ENCODE results near the gene MYO1D. TPM values are rescaled to one million over a fixed set of nuclear protein-coding genes. Genes with fewer than 3 reads are reported as not detected.

MYO1D gene
- total RNA-seq, 1 donor from 2014 or later: 18.0 TPM

DNA sequence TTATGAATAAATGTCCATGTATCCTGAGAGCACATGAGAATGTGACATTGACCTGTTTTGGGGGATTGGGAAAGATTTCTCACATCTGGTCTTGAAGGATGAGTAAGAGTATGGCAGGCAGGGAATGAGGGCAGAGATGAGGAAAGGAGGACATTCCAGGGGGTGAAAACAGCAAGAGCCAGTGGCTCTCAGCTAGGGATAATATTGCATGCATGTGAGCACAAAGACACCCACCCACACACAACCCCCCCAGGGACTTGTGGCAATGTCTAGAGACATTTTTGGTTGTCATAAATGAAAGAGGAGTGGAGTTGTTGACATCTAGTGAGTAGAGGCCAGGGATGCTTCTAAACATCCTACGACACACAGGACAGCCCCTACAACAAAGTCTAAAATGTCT is 6.0 kb downstream of the MYO1D start:
- Histone ChIP-seq H2AFZ (ENCODE audit: low read depth, low read length) (no peak overlapping the region), H3K4me3 (ENCODE audit: insufficient read depth, low read depth, low read length) (no peak overlapping the region), H3K9ac (ENCODE audit: low read length) (no peak overlapping the region), H3K79me2 (ENCODE audit: insufficient read depth, low read length) (no peaks in the 10 kb centered on the region), H3K4me1 (ENCODE audit: insufficient read depth, low read length) (peaks cover 6% of the 10 kb centered on the region), H4K20me1 (ENCODE audit: insufficient read depth, low read length) (no peaks in the 10 kb centered on the region), H3K27me3 (ENCODE audit: insufficient read depth, low read length) (peaks cover 5% of the 10 kb centered on the region), H3K9me3 (ENCODE audit: insufficient read depth, low read depth, low read length) (no peaks in the 10 kb centered on the region), H3K27ac (ENCODE audit: low read depth, low read length) (no peak overlapping the region), H3K36me3 (ENCODE audit: insufficient read depth, low read length) (no peaks in the 10 kb centered on the region), H3K4me2 (ENCODE audit: low read length) (no peak overlapping the region)
- peak; percentile 34 for FAIRE-seq
- Mint-ChIP-seq H3K4me3 (ENCODE audit: unreplicated experiment) (no peak overlapping the region), H3K4me1 (ENCODE audit: low read depth, unreplicated experiment) (peaks cover 27% of the 10 kb centered on the region), H3K36me3 (ENCODE audit: low read depth, unreplicated experiment) (no peaks in the 10 kb centered on the region), H3K9me3 (ENCODE audit: unreplicated experiment) (no peaks in the 10 kb centered on the region), H3K27ac (ENCODE audit: unreplicated experiment) (no peak overlapping the region), H3K27me3 (ENCODE audit: low read depth, unreplicated experiment) (no peaks in the 10 kb centered on the region)
- TF ChIP-seq, protein P1, sequence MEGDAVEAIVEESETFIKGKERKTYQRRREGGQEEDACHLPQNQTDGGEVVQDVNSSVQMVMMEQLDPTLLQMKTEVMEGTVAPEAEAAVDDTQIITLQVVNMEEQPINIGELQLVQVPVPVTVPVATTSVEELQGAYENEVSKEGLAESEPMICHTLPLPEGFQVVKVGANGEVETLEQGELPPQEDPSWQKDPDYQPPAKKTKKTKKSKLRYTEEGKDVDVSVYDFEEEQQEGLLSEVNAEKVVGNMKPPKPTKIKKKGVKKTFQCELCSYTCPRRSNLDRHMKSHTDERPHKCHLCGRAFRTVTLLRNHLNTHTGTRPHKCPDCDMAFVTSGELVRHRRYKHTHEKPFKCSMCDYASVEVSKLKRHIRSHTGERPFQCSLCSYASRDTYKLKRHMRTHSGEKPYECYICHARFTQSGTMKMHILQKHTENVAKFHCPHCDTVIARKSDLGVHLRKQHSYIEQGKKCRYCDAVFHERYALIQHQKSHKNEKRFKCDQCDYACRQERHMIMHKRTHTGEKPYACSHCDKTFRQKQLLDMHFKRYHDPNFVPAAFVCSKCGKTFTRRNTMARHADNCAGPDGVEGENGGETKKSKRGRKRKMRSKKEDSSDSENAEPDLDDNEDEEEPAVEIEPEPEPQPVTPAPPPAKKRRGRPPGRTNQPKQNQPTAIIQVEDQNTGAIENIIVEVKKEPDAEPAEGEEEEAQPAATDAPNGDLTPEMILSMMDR (IDR thresholded peaks at IDR 0.05; ENCODE audit: insufficient read depth, low read depth, low read length): no peak
- no peak for TF ChIP-seq EZH2 (IDR thresholded peaks at IDR 0.05; ENCODE audit: insufficient read depth, low read length)
- DNase-seq (ENCODE audit: low read depth): no peak

DNA sequence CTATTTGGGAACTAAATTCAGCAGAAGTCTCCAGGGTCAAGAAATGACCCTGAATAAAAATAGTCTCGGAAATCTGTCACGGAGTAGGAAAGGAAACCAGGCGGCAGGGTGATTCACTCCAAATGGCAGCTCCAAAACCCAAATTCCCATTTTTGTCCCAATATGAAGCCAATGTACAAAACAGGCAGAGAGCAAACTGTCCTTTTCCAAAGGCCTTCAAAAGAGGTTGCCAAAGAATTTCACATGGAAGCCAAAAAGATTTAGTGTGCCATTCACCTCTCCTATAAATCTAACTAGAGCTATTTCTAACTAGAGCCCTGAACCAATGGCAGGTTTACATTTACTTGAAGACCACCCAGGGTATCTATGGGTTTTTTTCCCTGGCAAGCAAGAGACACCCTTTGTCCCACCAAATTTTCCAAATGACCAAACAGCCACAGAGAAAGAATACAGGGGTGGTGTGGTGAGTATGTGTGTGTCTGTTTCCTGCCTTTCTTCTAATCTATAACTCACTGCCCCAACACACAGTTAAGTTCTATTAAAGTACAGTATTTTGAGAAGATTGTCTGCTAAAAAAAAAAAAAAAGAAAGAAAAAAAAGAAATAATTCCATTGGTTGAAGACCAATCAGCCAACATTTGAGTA is 6.8 kb downstream of the MYO1D start:
- Histone ChIP-seq H2AFZ (ENCODE audit: low read depth, low read length) (no peak overlapping the region), H3K4me2 (ENCODE audit: low read length) (peak overlapping the region; percentile 50), H3K4me1 (ENCODE audit: insufficient read depth, low read length) (peaks cover 3% of the 10 kb centered on the region), H3K79me2 (ENCODE audit: insufficient read depth, low read length) (no peaks in the 10 kb centered on the region), H3K9ac (ENCODE audit: low read length) (no peak overlapping the region), H3K27ac (ENCODE audit: low read depth, low read length) (no peak overlapping the region), H3K9me3 (ENCODE audit: insufficient read depth, low read depth, low read length) (no peaks in the 10 kb centered on the region), H4K20me1 (ENCODE audit: insufficient read depth, low read length) (no peaks in the 10 kb centered on the region), H3K4me3 (ENCODE audit: insufficient read depth, low read depth, low read length) (no peak overlapping the region), H3K27me3 (ENCODE audit: insufficient read depth, low read length) (no peaks in the 10 kb centered on the region), H3K36me3 (ENCODE audit: insufficient read depth, low read length) (no peaks in the 10 kb centered on the region)
- Mint-ChIP-seq H3K4me1 (ENCODE audit: low read depth, unreplicated experiment) (peaks cover 27% of the 10 kb centered on the region), H3K27me3 (ENCODE audit: low read depth, unreplicated experiment) (no peaks in the 10 kb centered on the region), H3K9me3 (ENCODE audit: unreplicated experiment) (no peaks in the 10 kb centered on the region), H3K27ac (ENCODE audit: unreplicated experiment) (no peak overlapping the region), H3K4me3 (ENCODE audit: unreplicated experiment) (no peak overlapping the region), H3K36me3 (ENCODE audit: low read depth, unreplicated experiment) (no peaks in the 10 kb centered on the region)
- TF ChIP-seq, protein P1 (IDR thresholded peaks at IDR 0.05; ENCODE audit: insufficient read depth, low read depth, low read length): no peak
- no peak for TF ChIP-seq EZH2 (IDR thresholded peaks at IDR 0.05; ENCODE audit: insufficient read depth, low read length)
- FAIRE-seq: peak; percentile 13
- no peak for DNase-seq (ENCODE audit: low read depth)

- H3K9me3 ChIP-seq (ENCODE audit: insufficient read depth, low read depth, low read length): no peaks in the 10 kb centered on the region
- no peaks in the 10 kb centered on the region for H3K36me3 ChIP-seq (ENCODE audit: insufficient read depth, low read length)
- H3K27me3 ChIP-seq (ENCODE audit: insufficient read depth, low read length): no peaks in the 10 kb centered on the region
- Mint-ChIP-seq H3K4me1 (ENCODE audit: low read depth, unreplicated experiment) (peaks cover 27% of the 10 kb centered on the region), H3K27me3 (ENCODE audit: low read depth, unreplicated experiment) (no peaks in the 10 kb centered on the region), H3K27ac (ENCODE audit: unreplicated experiment) (no peak overlapping the region), H3K4me3 (ENCODE audit: unreplicated experiment) (no peak overlapping the region), H3K9me3 (ENCODE audit: unreplicated experiment) (no peaks in the 10 kb centered on the region), H3K36me3 (ENCODE audit: low read depth, unreplicated experiment) (no peaks in the 10 kb centered on the region)
- no peaks in the 10 kb centered on the region for H3K79me2 ChIP-seq (ENCODE audit: insufficient read depth, low read length)
- peaks cover 3% of the 10 kb centered on the region for H3K4me1 ChIP-seq (ENCODE audit: insufficient read depth, low read length)
- TF ChIP-seq, protein P1 (IDR thresholded peaks at IDR 0.05; ENCODE audit: insufficient read depth, low read depth, low read length): no peak
- TF ChIP-seq EZH2 (IDR thresholded peaks at IDR 0.05; ENCODE audit: insufficient read depth, low read length): no peak
- no peak overlapping the region for H3K4me3 ChIP-seq (ENCODE audit: insufficient read depth, low read depth, low read length)
- no peaks in the 10 kb centered on the region for H4K20me1 ChIP-seq (ENCODE audit: insufficient read depth, low read length)
- DNase-seq (ENCODE audit: low read depth) (no peak), FAIRE-seq (no peak)
- H3K4me2 ChIP-seq (ENCODE audit: low read length): peak overlapping the region; percentile 50
- H3K9ac ChIP-seq (ENCODE audit: low read length): no peak overlapping the region
- no peak overlapping the region for H3K27ac ChIP-seq (ENCODE audit: low read depth, low read length)
- no peak overlapping the region for H2AFZ ChIP-seq (ENCODE audit: low read depth, low read length)
These were observed 7.4 kb downstream of the MYO1D start for GRCh38 chr17:32869345-32870026.
